ENCODE measurements around the gene SMIM33. TPM values are rescaled to one million over a fixed set of nuclear protein-coding genes. Genes with fewer than 3 reads are reported as not detected.
A peak's percentile ranks its signal among the peaks of the same experiment; 100 is the strongest.

SMIM33 gene
- total RNA-seq (0.28 TPM), polyA plus RNA-seq (0.05 TPM)
- long read RNA-seq, donor 1: 0 reads
- long read RNA-seq, donor 2: 0 reads
- long read RNA-seq, donor 3, partial matches to known transcripts: 0 of 1 reads
- long read RNA-seq, donor 3, other reads (novel, unspliced or antisense): 0 of 1 reads
- long read RNA-seq, donor 4: 0 reads
- long read RNA-seq, donor 5: 0 reads
- long read RNA-seq, donor 6: 0 reads
- long read RNA-seq, donor 7: 0 reads
- long read RNA-seq, donor 8, partial matches to known transcripts: 0 of 1 reads
- long read RNA-seq, donor 8, other reads (novel, unspliced or antisense): 0 of 1 reads
- long read RNA-seq, donor 9: 0 reads
- long read RNA-seq, donor 10, partial matches to known transcripts: 15 of 15 reads
- long read RNA-seq, donor 10, other reads (novel, unspliced or antisense): 0 of 15 reads

GRCh38 chr5:139470821-139471300, at the start of gene SMIM33:
TSS of gene SMIM33 (plus strand) at chr5:139471004. CDS start at chr5:139471122, 118 bp downstream.
- peak within 1 kb of the TSS; percentile 31 to 63 for H3K27ac ChIP-seq (ENCODE audit: low read depth in 1 of 2, low read length in 1 of 2)
- H3K9me3 ChIP-seq (ENCODE audit: control insufficient read depth in 2 of 2, insufficient read depth in 1 of 2, low read length in 1 of 2): peaks cover 0 to 3% of the 10 kb centered on the region in 2 donors
- peaks cover 3% of the 10 kb centered on the region in 2 donors for H3K36me3 ChIP-seq (ENCODE audit: control insufficient read depth in 2 of 2, insufficient read depth in 2 of 2, low read length in 1 of 2)
- WGBS: 6% methylated on average over 9 of the region's 9 CpGs
- H3K4me3 ChIP-seq (ENCODE audit: low read length in 2 of 2): peak within 1 kb of the TSS; percentile 3 to 22
- DNase-seq (ENCODE audit: low read depth in 6 of 9, low spot score in 9 of 9): peak in 2 of 9 donors; percentile 40 to 69
- peaks cover 51 to 61% of the 10 kb centered on the region in 2 donors for H3K4me1 ChIP-seq (ENCODE audit: control insufficient read depth in 2 of 2, insufficient read depth in 2 of 2, low read length in 2 of 2)
- no peaks in the 10 kb centered on the region for H3K27me3 ChIP-seq (ENCODE audit: control insufficient read depth in 2 of 2, insufficient read depth in 1 of 2, low read length in 1 of 2)

- WGBS: 48% methylated on average over 5 of the region's 5 CpGs
- peak; percentile 51 to 89 (median 76) for DNase-seq (ENCODE audit: low read depth in 6 of 9, low spot score in 9 of 9)
- H3K36me3 ChIP-seq (ENCODE audit: control insufficient read depth in 2 of 2, insufficient read depth in 2 of 2, low read length in 1 of 2): peaks cover 8 to 31% of the 10 kb centered on the region in 2 donors
Measured at GRCh38 chr5:139422307-139422893, 48.4 kb upstream of the SMIM33 start.

GRCh38 chr5:139425497-139425896, 45.3 kb upstream of the SMIM33 start:
- H3K27ac ChIP-seq (ENCODE audit: low read depth in 1 of 2, low read length in 1 of 2): no peak overlapping the region
- DNase-seq (ENCODE audit: low read depth in 6 of 9, low spot score in 9 of 9): no peak
- WGBS: 98% methylated on average over 5 of the region's 5 CpGs

More at GRCh38 chr5:139422307-139422893, 48.4 kb upstream of the SMIM33 start:
- H3K4me1 ChIP-seq (ENCODE audit: control insufficient read depth in 2 of 2, insufficient read depth in 2 of 2, low read length in 2 of 2): peaks cover 0 to 4% of the 10 kb centered on the region in 2 donors
- H3K9me3 ChIP-seq (ENCODE audit: control insufficient read depth in 2 of 2, insufficient read depth in 1 of 2, low read length in 1 of 2): no peaks in the 10 kb centered on the region
- no peaks in the 10 kb centered on the region for H3K27me3 ChIP-seq (ENCODE audit: control insufficient read depth in 2 of 2, insufficient read depth in 1 of 2, low read length in 1 of 2)
- H3K4me3 ChIP-seq (ENCODE audit: low read length in 2 of 2): no peak overlapping the region
- no peak overlapping the region for H3K27ac ChIP-seq (ENCODE audit: low read depth in 1 of 2, low read length in 1 of 2)

GRCh38 chr5:139426203-139426885, 44.5 kb upstream of the SMIM33 start:
- no peak for DNase-seq (ENCODE audit: low read depth in 6 of 9, low spot score in 9 of 9)
- Histone ChIP-seq H3K9me3 (ENCODE audit: control insufficient read depth in 2 of 2, insufficient read depth in 1 of 2, low read length in 1 of 2) (no peaks in the 10 kb centered on the region), H3K36me3 (ENCODE audit: control insufficient read depth in 2 of 2, insufficient read depth in 2 of 2, low read length in 1 of 2) (peaks cover 0 to 21% of the 10 kb centered on the region in 2 donors), H3K27ac (ENCODE audit: low read depth in 1 of 2, low read length in 1 of 2) (no peak overlapping the region), H3K4me1 (ENCODE audit: control insufficient read depth in 2 of 2, insufficient read depth in 2 of 2, low read length in 2 of 2) (no peaks in the 10 kb centered on the region), H3K27me3 (ENCODE audit: control insufficient read depth in 2 of 2, insufficient read depth in 1 of 2, low read length in 1 of 2) (no peaks in the 10 kb centered on the region), H3K4me3 (ENCODE audit: low read length in 2 of 2) (no peak overlapping the region)
- 94% methylated on average over 8 of the region's 8 CpGs for WGBS

More at GRCh38 chr5:139425497-139425896, 45.3 kb upstream of the SMIM33 start:
- H3K36me3 ChIP-seq (ENCODE audit: control insufficient read depth in 2 of 2, insufficient read depth in 2 of 2, low read length in 1 of 2): peaks cover 0 to 21% of the 10 kb centered on the region in 2 donors
- no peaks in the 10 kb centered on the region for H3K4me1 ChIP-seq (ENCODE audit: control insufficient read depth in 2 of 2, insufficient read depth in 2 of 2, low read length in 2 of 2)
- no peaks in the 10 kb centered on the region for H3K9me3 ChIP-seq (ENCODE audit: control insufficient read depth in 2 of 2, insufficient read depth in 1 of 2, low read length in 1 of 2)
- no peaks in the 10 kb centered on the region for H3K27me3 ChIP-seq (ENCODE audit: control insufficient read depth in 2 of 2, insufficient read depth in 1 of 2, low read length in 1 of 2)
- no peak overlapping the region for H3K4me3 ChIP-seq (ENCODE audit: low read length in 2 of 2)

GRCh38 chr5:139430015-139430414, 40.8 kb upstream of the SMIM33 start:
- peaks cover 0 to 10% of the 10 kb centered on the region in 2 donors for H3K36me3 ChIP-seq (ENCODE audit: control insufficient read depth in 2 of 2, insufficient read depth in 2 of 2, low read length in 1 of 2)

GRCh38 chr5:139431706-139432105, 39.1 kb upstream of the SMIM33 start:
- H3K27ac ChIP-seq (ENCODE audit: low read depth in 1 of 2, low read length in 1 of 2): no peak overlapping the region
- H3K4me3 ChIP-seq (ENCODE audit: low read length in 2 of 2): no peak overlapping the region
- no peak for DNase-seq (ENCODE audit: low read depth in 6 of 9, low spot score in 9 of 9)
- no peaks in the 10 kb centered on the region for H3K27me3 ChIP-seq (ENCODE audit: control insufficient read depth in 2 of 2, insufficient read depth in 1 of 2, low read length in 1 of 2)
- 98% methylated on average over 1 of the region's 1 CpG for WGBS
- H3K9me3 ChIP-seq (ENCODE audit: control insufficient read depth in 2 of 2, insufficient read depth in 1 of 2, low read length in 1 of 2): no peaks in the 10 kb centered on the region
- H3K36me3 ChIP-seq (ENCODE audit: control insufficient read depth in 2 of 2, insufficient read depth in 2 of 2, low read length in 1 of 2): peaks cover 0 to 2% of the 10 kb centered on the region in 2 donors
- H3K4me1 ChIP-seq (ENCODE audit: control insufficient read depth in 2 of 2, insufficient read depth in 2 of 2, low read length in 2 of 2): no peaks in the 10 kb centered on the region

More at GRCh38 chr5:139430015-139430414, 40.8 kb upstream of the SMIM33 start:
- no peak for DNase-seq (ENCODE audit: low read depth in 6 of 9, low spot score in 9 of 9)
- no peaks in the 10 kb centered on the region for H3K27me3 ChIP-seq (ENCODE audit: control insufficient read depth in 2 of 2, insufficient read depth in 1 of 2, low read length in 1 of 2)
- H3K9me3 ChIP-seq (ENCODE audit: control insufficient read depth in 2 of 2, insufficient read depth in 1 of 2, low read length in 1 of 2): no peaks in the 10 kb centered on the region
- 43% methylated on average over 2 of the region's 2 CpGs for WGBS
- H3K4me1 ChIP-seq (ENCODE audit: control insufficient read depth in 2 of 2, insufficient read depth in 2 of 2, low read length in 2 of 2): no peaks in the 10 kb centered on the region
- H3K4me3 ChIP-seq (ENCODE audit: low read length in 2 of 2): no peak overlapping the region
- H3K27ac ChIP-seq (ENCODE audit: low read depth in 1 of 2, low read length in 1 of 2): no peak overlapping the region

- H3K9me3 ChIP-seq (ENCODE audit: control insufficient read depth in 2 of 2, insufficient read depth in 1 of 2, low read length in 1 of 2): no peaks in the 10 kb centered on the region
- over 99% methylated on average over 3 of the region's 3 CpGs for WGBS
- H3K27ac ChIP-seq (ENCODE audit: low read depth in 1 of 2, low read length in 1 of 2): no peak overlapping the region
- peaks cover 7 to 12% of the 10 kb centered on the region in 2 donors for H3K4me1 ChIP-seq (ENCODE audit: control insufficient read depth in 2 of 2, insufficient read depth in 2 of 2, low read length in 2 of 2)
- DNase-seq (ENCODE audit: low read depth in 6 of 9, low spot score in 9 of 9): no peak
- no peaks in the 10 kb centered on the region for H3K27me3 ChIP-seq (ENCODE audit: control insufficient read depth in 2 of 2, insufficient read depth in 1 of 2, low read length in 1 of 2)
- no peak overlapping the region for H3K4me3 ChIP-seq (ENCODE audit: low read length in 2 of 2)
- no peaks in the 10 kb centered on the region for H3K36me3 ChIP-seq (ENCODE audit: control insufficient read depth in 2 of 2, insufficient read depth in 2 of 2, low read length in 1 of 2)
Measured at GRCh38 chr5:139435676-139436075, 35.1 kb upstream of the SMIM33 start.

- Histone ChIP-seq H3K4me3 (ENCODE audit: low read length in 2 of 2) (peak overlapping the region; percentile 54 to 84), H3K36me3 (ENCODE audit: control insufficient read depth in 2 of 2, insufficient read depth in 2 of 2, low read length in 1 of 2) (no peaks in the 10 kb centered on the region), H3K9me3 (ENCODE audit: control insufficient read depth in 2 of 2, insufficient read depth in 1 of 2, low read length in 1 of 2) (no peaks in the 10 kb centered on the region), H3K27ac (ENCODE audit: low read depth in 1 of 2, low read length in 1 of 2) (peak overlapping the region; percentile 33 to 95), H3K4me1 (ENCODE audit: control insufficient read depth in 2 of 2, insufficient read depth in 2 of 2, low read length in 2 of 2) (peaks cover 9 to 20% of the 10 kb centered on the region in 2 donors), H3K27me3 (ENCODE audit: control insufficient read depth in 2 of 2, insufficient read depth in 1 of 2, low read length in 1 of 2) (no peaks in the 10 kb centered on the region)
- peak in 1 of 9 donors; percentile 12 for DNase-seq (ENCODE audit: low read depth in 6 of 9, low spot score in 9 of 9)
- 53% methylated on average over 8 of the region's 8 CpGs for WGBS
Measured at GRCh38 chr5:139438707-139439012, 32.1 kb upstream of the SMIM33 start.

Measured in thymus (tissue), 14 donors.